ENCODE measurements around the gene CYP20A1.
"Not testable (repeated sequence)": the region's sequence is repeated elsewhere in the genome, so short reads cannot be mapped to it uniquely, and the experiment has no call there.

Gene CYP20A1

DNA sequence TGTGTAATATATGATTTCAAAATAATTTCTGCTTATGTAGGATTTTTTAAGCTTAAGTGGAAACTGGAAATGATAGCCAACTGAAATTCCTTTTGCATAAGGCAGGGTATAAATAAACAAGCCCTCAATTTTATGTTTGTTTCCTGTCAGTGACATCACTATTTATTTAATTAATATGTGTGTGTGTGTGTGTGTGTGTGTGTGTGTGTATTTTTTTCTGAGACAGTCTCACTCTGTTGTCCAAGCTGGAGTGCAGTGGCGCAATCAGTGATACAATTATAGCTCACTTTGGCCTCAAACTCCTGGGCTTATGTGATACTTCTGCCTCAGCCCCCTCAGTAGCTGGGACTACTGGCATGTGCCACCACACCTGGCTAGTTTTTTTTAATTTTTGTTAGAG is 29.3 kb upstream of the CYP20A1 start:
- no peak for DNase-seq (ENCODE audit: low read depth)
- no peak for TF ChIP-seq CTCF (IDR thresholded peaks at IDR 0.05; ENCODE audit: low read depth, low read length, missing control alignments)
- H3K4me3 ChIP-seq (ENCODE audit: low read depth, low read length), result no peak overlapping the region

DNA sequence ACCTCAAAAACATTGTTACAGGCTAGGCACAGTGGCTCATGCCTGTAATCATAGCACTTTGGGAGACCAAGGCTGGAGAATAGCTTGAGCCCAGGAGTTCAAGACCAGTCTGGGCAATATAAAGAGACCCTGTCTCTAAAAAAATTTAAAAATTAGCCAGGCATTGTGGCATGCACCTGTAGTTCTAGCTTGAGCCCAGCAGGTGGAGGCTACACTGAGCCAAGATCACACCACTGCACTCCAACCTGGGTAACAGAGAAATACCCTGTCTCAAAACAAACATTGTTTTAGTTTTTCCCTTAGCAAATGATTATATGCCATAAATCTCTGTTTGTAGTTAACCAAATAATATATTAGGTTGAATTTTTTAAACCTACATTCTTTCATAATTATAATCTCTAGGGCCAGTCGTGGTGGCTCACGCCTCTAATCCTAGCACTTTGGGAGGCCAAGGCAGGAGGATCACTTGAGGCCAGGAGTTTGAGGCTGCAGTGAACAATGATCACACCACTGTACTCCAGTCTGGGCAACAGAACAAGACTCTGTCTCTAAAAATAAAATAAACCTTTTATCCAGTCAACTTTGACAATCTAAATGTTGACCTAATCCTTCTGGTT is 13.3 kb upstream of the CYP20A1 start:
- DNase-seq (ENCODE audit: low read depth), result no peak
- H3K4me3 ChIP-seq (ENCODE audit: low read depth, low read length), result no peak overlapping the region
- peak; percentile 77 for TF ChIP-seq CTCF (IDR thresholded peaks at IDR 0.05; ENCODE audit: low read depth, low read length, missing control alignments)

GRCh38 chr2:203229674-203230073 is 9.1 kb upstream of the CYP20A1 start:
- not testable (repeated sequence) for H3K4me3 ChIP-seq (ENCODE audit: low read depth, low read length); DNase-seq (ENCODE audit: low read depth)

DNA sequence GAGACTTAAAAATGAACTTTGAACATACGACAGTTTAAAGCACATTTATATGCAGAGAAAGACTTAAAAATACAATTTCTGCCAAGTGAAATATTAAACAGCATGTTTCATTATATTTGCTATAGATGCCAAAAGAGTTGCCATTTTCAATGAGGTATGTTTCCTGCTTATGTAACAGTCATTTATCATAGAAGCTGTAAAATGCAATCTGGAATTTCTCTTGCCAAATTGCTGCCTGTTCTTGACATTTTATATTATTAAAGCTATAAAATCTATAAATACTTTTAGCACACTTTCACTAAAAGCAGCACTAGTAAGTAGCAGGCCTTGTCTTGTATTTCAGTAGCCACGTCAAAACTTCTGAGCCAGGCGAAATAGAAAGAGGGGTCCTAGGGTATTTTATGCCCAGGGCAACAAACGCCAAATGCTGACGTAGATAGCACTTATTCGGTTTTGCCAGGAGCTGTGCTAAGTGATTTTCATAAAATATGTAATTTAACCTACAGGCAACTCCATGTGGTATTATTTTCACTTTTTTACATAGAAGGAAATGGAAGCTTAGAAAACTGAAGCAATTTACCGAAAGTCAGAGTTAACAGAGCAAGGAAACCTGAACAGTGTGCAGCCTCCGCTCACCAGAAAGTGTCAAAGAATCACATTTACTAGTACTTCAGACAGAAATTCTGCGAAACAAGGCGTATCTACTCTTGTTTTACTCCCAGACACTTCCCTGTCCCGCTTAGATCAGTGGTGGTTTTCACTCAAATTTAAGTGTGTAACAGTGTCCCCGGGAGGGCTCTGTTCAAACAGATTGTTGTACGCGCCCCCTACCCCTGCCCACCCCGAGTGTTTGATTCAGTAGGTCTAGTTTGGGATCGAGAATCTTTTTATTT is 1.2 kb upstream of the CYP20A1 start:
- no peak for TF ChIP-seq CTCF (IDR thresholded peaks at IDR 0.05; ENCODE audit: low read depth, low read length, missing control alignments)
- no peak for DNase-seq (ENCODE audit: low read depth)
- H3K4me3 ChIP-seq (ENCODE audit: low read depth, low read length), result no peak overlapping the region; the same call in 1 of the 2 replicates

DNA sequence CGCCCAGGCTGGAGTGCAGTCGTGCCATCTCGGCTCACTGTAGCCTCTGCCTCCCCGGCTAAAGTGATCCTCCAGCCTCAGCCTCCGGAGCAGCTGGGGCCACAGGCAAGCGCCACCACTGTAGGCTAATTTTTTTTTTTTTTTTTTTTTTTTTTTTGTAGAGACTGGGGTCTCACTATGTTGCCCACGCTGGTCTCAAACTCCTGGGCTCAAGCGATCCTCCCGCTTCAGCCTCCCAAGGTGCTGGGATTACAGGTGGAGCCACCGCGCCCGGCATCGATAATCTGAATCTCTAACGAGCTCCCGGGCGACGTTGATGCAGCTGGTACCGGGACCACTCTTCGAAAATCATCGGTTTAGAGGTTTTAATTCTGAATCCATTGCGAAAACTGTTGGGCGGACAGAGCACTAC is 520 bp upstream of the CYP20A1 start:
- no peak for DNase-seq (ENCODE audit: low read depth)
- H3K4me3 ChIP-seq (ENCODE audit: low read depth, low read length), result peak overlapping the region; percentile 67

DNA sequence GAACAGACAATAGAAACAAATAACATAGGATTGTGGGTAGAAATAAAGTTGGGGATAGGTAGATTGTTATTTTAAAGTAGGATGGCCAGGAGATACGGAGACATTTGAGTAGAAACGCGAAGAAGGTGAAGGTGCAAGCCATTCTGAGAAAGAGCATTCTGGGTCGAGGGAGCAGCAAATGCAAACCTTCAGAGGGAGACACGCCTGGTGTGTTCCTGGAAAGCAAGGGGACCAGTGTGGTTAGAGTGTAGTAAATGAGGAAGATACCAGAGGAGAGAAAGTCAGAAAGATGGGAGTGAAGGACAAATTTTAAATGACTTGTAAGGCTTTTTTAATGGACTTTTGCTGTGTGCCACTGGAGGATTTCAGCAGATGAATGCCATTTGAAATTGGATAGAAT is 1.7 kb downstream of the CYP20A1 start:
- no peak for DNase-seq (ENCODE audit: low read depth)
- TF ChIP-seq CTCF (IDR thresholded peaks at IDR 0.05; ENCODE audit: low read depth, low read length, missing control alignments), result no peak
- peak overlapping the region; percentile 67; the same call in 1 of the 2 replicates for H3K4me3 ChIP-seq (ENCODE audit: low read depth, low read length)

More for the DNA sequence above, 520 bp upstream of the CYP20A1 start:
- TF ChIP-seq CTCF (IDR thresholded peaks at IDR 0.05; ENCODE audit: low read depth, low read length, missing control alignments), result no peak

GRCh38 chr2:203242518-203242917 is 3.7 kb downstream of the CYP20A1 start:
- DNase-seq (ENCODE audit: low read depth), result no peak
- no peak for TF ChIP-seq CTCF (IDR thresholded peaks at IDR 0.05; ENCODE audit: low read depth, low read length, missing control alignments)
- H3K4me3 ChIP-seq (ENCODE audit: low read depth, low read length), result no peak overlapping the region

Measured in GM12864 (cell line).